Activated CD4-positive, CD25-positive, alpha-beta regulatory T cell treated with anti-CD3 and anti-CD28 coated beads, Interleukin-2, amount 50 U/mL, for 24 hours (primary cell): ENCODE measurements around the gene NDST4.

Experiments
- ATAC-seq, 2 donors: fragments of 150-1000 bp; cut with Tn5 transposase; one replicate each; pipeline ENCODE4 v1.10.0; 2021; ENCODE audit warnings: mild to moderate bottlenecking in 1 of 2, moderate library complexity in 1 of 2

Gene NDST4

GRCh38 chr4:114782415-114783214, 330.8 kb downstream of the NDST4 start:
- ATAC-seq = no peak

GRCh38 chr4:114780205-114780604, 333.2 kb downstream of the NDST4 start:
- no peak for ATAC-seq
